Measurements from ENCODE around the gene FKTN.

Gene FKTN

GRCh38 chr9:105632807-105633206 is 74.9 kb downstream of the FKTN start:
- no peak for DNase-seq (ENCODE audit: low spot score)

DNA sequence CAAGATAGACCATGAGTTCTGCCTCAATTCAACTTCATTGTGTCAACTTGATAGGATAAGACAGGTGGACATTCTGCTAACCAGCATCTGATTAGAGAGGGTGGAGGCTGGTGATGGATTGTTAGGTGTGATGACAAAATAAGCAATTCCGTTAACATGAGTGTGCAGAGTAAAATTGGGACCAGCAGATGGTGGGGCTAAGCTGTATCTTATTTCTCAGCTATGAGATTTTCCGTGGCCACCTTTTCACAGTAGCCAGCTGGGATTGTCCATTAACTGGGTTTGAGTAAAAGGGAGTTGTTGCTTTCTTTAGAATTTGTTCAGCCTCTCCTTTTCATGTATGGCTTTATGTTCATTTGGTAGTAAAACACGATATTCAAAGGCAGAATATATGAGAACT is 75.5 kb downstream of the FKTN start:
- DNase-seq (ENCODE audit: low spot score) = no peak

GRCh38 chr9:105636331-105636730 is 78.4 kb downstream of the FKTN start:
- no peak for DNase-seq (ENCODE audit: low spot score)

DNA sequence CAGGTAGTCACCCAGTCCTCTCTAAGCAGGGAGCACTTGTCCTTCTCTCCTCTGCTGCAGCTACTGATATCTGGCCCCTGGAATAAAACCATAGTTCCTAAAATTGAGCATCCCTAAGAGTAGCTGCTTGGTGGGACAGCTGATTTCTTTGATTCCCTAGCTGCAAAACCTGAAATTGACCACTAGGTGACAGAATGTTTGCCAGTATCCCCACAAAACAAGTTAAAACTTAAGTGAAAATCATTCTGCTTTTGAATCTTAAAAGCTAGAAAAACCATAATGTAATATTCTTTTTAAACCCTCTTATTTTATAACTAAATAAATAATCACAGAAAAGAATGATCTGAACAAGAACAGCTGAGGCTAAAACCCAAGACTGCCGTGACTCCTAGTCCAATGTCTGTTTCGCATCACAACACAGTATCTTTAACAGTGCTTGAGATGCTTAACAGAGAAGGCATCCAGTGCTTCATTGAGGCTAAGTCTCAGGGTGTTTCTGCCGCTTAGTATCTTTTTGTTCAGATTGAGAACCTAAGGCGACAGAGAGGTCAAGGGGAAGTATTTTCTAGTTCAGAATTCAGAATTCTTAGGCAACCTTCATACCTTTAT is 80.0 kb downstream of the FKTN start:
- no peak for DNase-seq (ENCODE audit: low spot score)

- no peak for DNase-seq (ENCODE audit: low spot score)
Measured at GRCh38 chr9:105639936-105640335, 82.0 kb downstream of the FKTN start.

DNA sequence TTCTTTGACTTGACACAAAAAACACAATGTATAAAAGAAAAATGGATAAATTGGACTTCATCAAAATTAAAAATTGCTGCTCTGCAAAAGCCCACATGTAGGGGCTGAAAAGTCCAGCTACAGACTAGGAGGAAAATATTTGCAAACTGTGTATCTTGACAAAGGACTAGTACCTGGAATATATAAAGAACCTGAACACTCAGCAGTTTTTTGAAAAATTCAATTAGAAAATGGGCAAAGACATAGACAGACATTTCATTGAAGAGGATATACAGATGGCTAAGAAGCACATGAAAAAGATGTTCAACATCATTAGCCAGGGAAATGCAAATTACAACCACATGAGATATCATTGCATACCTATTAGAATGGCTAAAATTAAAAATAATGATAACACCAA is 85.9 kb downstream of the FKTN start:
- DNase-seq (ENCODE audit: low spot score) = no peak

GRCh38 chr9:105646879-105647594 is 89.1 kb downstream of the FKTN start:
- DNase-seq (ENCODE audit: low spot score) = no peak

- DNase-seq (ENCODE audit: low spot score) = no peak
Measured at GRCh38 chr9:105647595-105648349, 89.8 kb downstream of the FKTN start.

DNA sequence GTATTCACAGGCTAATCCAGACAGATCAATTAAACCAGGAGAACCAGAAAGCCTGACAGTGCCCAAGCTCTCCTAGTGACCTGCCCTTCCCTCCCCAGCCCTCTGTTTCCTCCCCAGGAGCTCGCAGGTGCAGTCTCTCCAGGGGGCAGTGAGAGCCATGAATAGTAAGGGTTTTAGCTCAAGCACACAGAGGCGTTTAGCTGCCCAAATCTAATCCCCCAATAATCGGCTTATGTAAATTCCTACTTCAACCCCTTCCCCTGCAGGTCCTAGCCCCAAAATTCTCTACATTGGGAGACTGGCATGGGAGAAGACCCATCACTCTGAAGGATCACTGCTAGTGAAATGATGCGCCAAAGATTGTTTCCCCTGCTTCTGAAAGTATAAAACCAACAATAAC is 93.9 kb downstream of the FKTN start:
- DNase-seq (ENCODE audit: low spot score) = no peak

- no peak for DNase-seq (ENCODE audit: low spot score)
Measured at GRCh38 chr9:105656131-105656921, 98.4 kb downstream of the FKTN start.

GRCh38 chr9:105658351-105658750 is 100.4 kb downstream of the FKTN start:
- no peak for DNase-seq (ENCODE audit: low spot score)

DNA sequence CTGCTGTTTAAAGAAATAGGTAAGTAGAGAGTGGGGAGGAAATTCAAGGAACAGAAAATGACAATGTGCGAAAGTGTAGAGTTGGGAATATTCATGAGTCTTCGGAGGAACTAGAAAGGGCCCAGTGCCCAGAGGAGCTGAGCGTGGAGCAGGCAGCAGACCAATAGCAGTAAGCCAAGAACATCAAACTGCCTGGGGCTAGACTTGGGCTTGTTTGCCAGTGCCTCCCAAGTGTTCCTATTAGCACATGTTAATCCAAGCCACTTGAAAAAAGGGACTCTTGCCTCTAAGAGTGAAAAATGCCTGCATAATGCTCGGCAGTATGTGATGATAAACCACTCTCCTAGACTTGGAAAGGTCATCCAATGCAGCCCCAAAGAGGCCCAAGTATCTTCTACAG is 103.1 kb downstream of the FKTN start:
- no peak for DNase-seq (ENCODE audit: low spot score)

GRCh38 chr9:105662184-105663104 is 104.5 kb downstream of the FKTN start, which contains the start of gene TAL2:
Gene TAL2, plus strand, starts transcription at chr9:105662457. Its CDS starts 40 bp downstream, at chr9:105662497.
- DNase-seq (ENCODE audit: low spot score) = no peak

DNA sequence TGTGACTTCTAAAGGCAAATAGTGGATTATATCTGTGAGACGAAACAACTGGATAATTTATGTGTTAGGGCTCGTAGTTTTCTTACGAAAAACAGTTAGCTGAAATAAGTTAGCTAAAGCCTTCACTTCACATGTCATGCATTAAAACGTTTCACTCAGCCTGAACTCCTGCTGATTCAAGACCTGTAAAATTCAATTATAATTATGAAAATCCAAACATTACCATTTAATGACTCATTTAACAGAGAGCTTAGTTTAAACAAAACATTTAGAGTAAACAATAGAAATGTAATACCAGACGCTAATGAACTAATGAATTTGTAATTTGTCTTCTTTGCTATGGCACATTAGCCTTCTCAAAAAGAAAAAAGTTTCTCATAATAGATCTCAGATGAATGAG is 106.0 kb downstream of the FKTN start:
- DNase-seq (ENCODE audit: low spot score) = no peak

- DNase-seq (ENCODE audit: low spot score) = no peak
Measured at GRCh38 chr9:105667867-105668266, 109.9 kb downstream of the FKTN start.

DNA sequence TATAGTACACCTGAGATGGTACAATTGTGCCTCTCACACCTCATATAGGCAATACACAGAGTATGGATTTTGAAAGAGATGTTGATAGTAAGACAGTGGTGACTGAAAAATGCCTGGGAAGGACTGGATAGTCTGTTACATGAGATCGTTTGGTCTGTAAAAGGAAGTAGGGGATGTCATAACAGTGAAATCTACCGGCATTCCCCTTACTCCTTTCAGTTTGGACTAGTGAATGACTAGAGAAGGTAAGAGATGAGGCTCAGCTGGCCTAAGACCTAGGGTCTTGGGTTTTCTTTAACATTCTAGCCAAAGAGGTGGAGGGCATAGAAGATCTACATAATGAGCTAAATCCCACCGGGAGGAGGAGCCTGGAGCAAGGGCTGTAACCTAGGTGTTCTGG is 112.4 kb downstream of the FKTN start:
- no peak for DNase-seq (ENCODE audit: low spot score)

GRCh38 chr9:105670775-105671174 is 112.8 kb downstream of the FKTN start:
- DNase-seq (ENCODE audit: low spot score) = no peak

DNA sequence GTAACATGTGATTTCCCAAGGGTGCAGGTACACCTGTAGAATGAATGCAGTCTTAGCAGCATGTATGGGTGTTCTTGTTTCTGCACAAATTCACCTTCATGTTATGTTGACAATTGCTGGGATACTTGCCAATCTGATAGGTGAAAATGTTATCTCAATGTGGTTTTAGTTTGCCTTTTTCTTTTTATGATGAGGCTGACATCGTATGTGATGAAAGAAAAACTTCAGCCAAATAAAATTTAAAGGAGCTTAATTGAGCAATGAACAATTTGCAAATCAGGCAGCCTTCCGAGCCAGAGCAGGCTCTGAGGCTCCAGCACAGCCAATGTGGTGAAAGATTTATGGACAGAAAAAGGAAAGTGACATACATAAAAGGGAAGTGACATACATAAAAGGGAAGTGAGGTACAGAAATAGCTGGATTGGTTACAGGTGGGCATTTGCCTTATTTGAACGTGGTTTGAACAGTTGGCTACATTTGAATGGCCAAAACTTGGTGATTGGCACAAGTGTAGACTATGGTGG is 114.8 kb downstream of the FKTN start:
- DNase-seq (ENCODE audit: low spot score) = no peak

- no peak for DNase-seq (ENCODE audit: low spot score)
Measured at GRCh38 chr9:105673850-105674387, 116.0 kb downstream of the FKTN start.

GRCh38 chr9:105676351-105676923 is 118.5 kb downstream of the FKTN start:
- no peak for DNase-seq (ENCODE audit: low spot score)

Data from COLO829 (cell line).